HL-60 (cell line): ENCODE data around the gene RTF2.

Experiments used
- POLR2AphosphoS5 ChIP-seq: IDR thresholded peaks from 2 replicates; pipeline ENCODE4 v1.6.1; 2012; ENCODE audit warnings: low read depth
- TF ChIP-seq, protein P1 (sequence below): IDR thresholded peaks from 2 replicates; pipeline ENCODE4 v1.6.1; 2012; ENCODE audit warnings: low read depth; ENCODE audit not compliant: insufficient replicate concordance
- TF ChIP-seq, protein P2 (sequence below): IDR thresholded peaks from one replicate; pipeline ENCODE4 v1.5.1; 2011; ENCODE audit warnings: low read length, control low read depth, inconsistent platforms; ENCODE audit not compliant: insufficient read depth

DNA sequence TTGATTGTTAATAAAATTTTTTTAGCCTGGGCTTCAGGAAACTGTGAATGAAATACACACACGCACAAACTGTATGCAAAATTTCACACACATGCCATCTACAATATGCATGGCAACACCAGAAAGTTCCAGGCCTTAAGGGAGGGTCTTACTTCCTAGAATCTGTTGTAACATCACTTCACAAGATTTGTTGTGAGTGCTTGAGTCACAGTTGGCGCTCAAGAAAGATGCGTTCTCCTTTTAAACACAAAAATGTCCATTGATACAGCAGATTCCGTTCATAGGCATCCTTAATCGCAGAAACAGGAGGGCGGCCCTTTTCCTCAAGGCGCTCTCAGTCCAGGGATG is 485 bp upstream of the RTF2 start:
- TF ChIP-seq, protein P1, sequence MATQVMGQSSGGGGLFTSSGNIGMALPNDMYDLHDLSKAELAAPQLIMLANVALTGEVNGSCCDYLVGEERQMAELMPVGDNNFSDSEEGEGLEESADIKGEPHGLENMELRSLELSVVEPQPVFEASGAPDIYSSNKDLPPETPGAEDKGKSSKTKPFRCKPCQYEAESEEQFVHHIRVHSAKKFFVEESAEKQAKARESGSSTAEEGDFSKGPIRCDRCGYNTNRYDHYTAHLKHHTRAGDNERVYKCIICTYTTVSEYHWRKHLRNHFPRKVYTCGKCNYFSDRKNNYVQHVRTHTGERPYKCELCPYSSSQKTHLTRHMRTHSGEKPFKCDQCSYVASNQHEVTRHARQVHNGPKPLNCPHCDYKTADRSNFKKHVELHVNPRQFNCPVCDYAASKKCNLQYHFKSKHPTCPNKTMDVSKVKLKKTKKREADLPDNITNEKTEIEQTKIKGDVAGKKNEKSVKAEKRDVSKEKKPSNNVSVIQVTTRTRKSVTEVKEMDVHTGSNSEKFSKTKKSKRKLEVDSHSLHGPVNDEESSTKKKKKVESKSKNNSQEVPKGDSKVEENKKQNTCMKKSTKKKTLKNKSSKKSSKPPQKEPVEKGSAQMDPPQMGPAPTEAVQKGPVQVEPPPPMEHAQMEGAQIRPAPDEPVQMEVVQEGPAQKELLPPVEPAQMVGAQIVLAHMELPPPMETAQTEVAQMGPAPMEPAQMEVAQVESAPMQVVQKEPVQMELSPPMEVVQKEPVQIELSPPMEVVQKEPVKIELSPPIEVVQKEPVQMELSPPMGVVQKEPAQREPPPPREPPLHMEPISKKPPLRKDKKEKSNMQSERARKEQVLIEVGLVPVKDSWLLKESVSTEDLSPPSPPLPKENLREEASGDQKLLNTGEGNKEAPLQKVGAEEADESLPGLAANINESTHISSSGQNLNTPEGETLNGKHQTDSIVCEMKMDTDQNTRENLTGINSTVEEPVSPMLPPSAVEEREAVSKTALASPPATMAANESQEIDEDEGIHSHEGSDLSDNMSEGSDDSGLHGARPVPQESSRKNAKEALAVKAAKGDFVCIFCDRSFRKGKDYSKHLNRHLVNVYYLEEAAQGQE: no peak
- no peak for TF ChIP-seq POLR2AphosphoS5
- TF ChIP-seq, protein P2, sequence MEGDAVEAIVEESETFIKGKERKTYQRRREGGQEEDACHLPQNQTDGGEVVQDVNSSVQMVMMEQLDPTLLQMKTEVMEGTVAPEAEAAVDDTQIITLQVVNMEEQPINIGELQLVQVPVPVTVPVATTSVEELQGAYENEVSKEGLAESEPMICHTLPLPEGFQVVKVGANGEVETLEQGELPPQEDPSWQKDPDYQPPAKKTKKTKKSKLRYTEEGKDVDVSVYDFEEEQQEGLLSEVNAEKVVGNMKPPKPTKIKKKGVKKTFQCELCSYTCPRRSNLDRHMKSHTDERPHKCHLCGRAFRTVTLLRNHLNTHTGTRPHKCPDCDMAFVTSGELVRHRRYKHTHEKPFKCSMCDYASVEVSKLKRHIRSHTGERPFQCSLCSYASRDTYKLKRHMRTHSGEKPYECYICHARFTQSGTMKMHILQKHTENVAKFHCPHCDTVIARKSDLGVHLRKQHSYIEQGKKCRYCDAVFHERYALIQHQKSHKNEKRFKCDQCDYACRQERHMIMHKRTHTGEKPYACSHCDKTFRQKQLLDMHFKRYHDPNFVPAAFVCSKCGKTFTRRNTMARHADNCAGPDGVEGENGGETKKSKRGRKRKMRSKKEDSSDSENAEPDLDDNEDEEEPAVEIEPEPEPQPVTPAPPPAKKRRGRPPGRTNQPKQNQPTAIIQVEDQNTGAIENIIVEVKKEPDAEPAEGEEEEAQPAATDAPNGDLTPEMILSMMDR: no peak
